ENCODE measurements around the gene OR5A1.
"Not testable (repeated sequence)": the region's sequence is repeated elsewhere in the genome, so short reads cannot be mapped to it uniquely, and the experiment has no call there.

The OR5A1 gene

DNA sequence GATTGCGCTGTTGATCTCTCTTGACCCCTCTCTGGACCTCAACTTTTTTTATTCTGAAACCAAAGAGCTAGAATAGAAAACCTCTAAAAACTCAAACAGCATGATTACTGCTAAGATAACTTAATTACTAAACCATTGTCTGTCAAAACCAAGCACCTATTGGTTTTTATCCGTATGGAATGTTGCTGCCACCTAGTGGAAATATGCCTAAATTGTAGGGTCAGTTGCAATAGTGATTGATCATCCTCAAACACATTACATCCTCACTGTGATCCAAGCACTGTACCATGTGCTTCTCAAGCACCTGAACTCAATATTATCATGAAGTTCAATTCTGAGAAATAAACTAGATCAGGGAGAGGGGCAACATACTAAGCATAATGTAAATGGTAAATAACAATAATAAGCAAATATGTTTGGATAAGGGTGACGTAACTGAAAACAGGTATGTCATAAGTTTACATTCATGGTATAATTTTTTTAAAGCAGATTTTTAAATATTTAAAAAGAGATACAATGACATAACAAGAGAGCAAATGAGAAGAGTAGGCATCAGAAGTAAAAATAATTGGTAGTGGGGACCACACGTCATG lies 6.2 kb upstream of the OR5A1 start:
- H3K4me1 Mint-ChIP-seq (ENCODE audit: low read depth) = no peaks in the 10 kb centered on the region

GRCh38 chr11:59437770-59438169 lies 1.5 kb downstream of the OR5A1 start:
- Mint-ChIP-seq H3K27ac (no peak overlapping the region), H3K36me3 (ENCODE audit: low read depth) (no peaks in the 10 kb centered on the region), H3K4me1 (ENCODE audit: low read depth) (peaks cover 7% of the 10 kb centered on the region), H3K27me3 (no peaks in the 10 kb centered on the region), H3K4me3 (no peak overlapping the region), H3K9me3 (no peaks in the 10 kb centered on the region)
- intact Hi-C loops (cut with micrococcal nuclease) = no loop called here

More for the DNA sequence above, 6.2 kb upstream of the OR5A1 start:
- no peaks in the 10 kb centered on the region for H3K27me3 Mint-ChIP-seq
- intact Hi-C loops (cut with micrococcal nuclease) = loop anchor here (1.0 to 5.0 kb wide), 3 partner anchors 138 to 259 kb away; no protein-coding TSS in a partner anchor
- H3K4me3 Mint-ChIP-seq = no peak overlapping the region
- H3K27ac Mint-ChIP-seq = no peak overlapping the region
- no peaks in the 10 kb centered on the region for H3K36me3 Mint-ChIP-seq (ENCODE audit: low read depth)
- H3K9me3 Mint-ChIP-seq = no peaks in the 10 kb centered on the region

GRCh38 chr11:59445624-59446023 lies 9.4 kb downstream of the OR5A1 start:
- H3K4me3 Mint-ChIP-seq; intact Hi-C loops (cut with micrococcal nuclease); H3K4me1 Mint-ChIP-seq (ENCODE audit: low read depth); H3K36me3 Mint-ChIP-seq (ENCODE audit: low read depth); H3K27me3 Mint-ChIP-seq; H3K27ac Mint-ChIP-seq: not testable (repeated sequence)
- H3K9me3 Mint-ChIP-seq = peaks cover 18% of the 10 kb centered on the region

GRCh38 chr11:59448484-59448883 lies 12.2 kb downstream of the OR5A1 start:
- H3K36me3 Mint-ChIP-seq (ENCODE audit: low read depth) = no peaks in the 10 kb centered on the region
- H3K27me3 Mint-ChIP-seq = no peaks in the 10 kb centered on the region
- intact Hi-C loops (cut with micrococcal nuclease) = no loop called here
- H3K27ac Mint-ChIP-seq = no peak overlapping the region
- no peaks in the 10 kb centered on the region for H3K4me1 Mint-ChIP-seq (ENCODE audit: low read depth)
- no peak overlapping the region for H3K4me3 Mint-ChIP-seq
- peaks cover 18% of the 10 kb centered on the region for H3K9me3 Mint-ChIP-seq

- H3K4me1 Mint-ChIP-seq (ENCODE audit: low read depth) = no peaks in the 10 kb centered on the region
- intact Hi-C loops (cut with micrococcal nuclease) = no loop called here
- no peak within 1 kb of the TSS for H3K27ac Mint-ChIP-seq
- no peak within 1 kb of the TSS for H3K4me3 Mint-ChIP-seq
- H3K27me3 Mint-ChIP-seq = no peaks in the 10 kb centered on the region
- no peaks in the 10 kb centered on the region for H3K36me3 Mint-ChIP-seq (ENCODE audit: low read depth)
- no peaks in the 10 kb centered on the region for H3K9me3 Mint-ChIP-seq
These were observed 20.4 kb downstream of the OR5A1 start, which contains the start of gene OR4D6 for GRCh38 chr11:59456661-59457060. OR4D6 (plus strand) TSS chr11:59456961; CDS start chr11:59456961, 0 bp downstream.

DNA sequence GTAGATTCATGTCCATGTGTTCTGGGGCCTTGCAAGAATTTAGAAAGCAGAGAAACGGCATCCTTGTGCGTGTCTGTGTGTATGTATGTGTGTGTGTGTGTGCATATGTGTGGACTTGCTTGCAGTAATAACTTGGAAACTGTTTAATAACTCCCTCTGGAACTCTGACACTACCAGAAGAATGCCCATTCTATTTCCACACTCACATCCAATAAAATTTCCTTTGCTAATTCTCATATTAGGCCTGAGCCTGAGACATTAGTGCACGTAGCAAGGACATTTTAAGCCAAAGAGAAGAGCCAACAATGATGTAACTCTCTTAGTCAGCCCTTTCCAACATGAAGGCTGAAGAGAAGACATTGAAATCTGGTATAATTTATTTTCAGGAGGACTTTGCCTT lies 23.6 kb downstream of the OR5A1 start:
- H3K4me3 Mint-ChIP-seq = no peak overlapping the region
- H3K9me3 Mint-ChIP-seq = no peaks in the 10 kb centered on the region
- H3K27me3 Mint-ChIP-seq = no peaks in the 10 kb centered on the region
- H3K27ac Mint-ChIP-seq = no peak overlapping the region
- no peaks in the 10 kb centered on the region for H3K36me3 Mint-ChIP-seq (ENCODE audit: low read depth)
- H3K4me1 Mint-ChIP-seq (ENCODE audit: low read depth) = no peaks in the 10 kb centered on the region
- intact Hi-C loops (cut with micrococcal nuclease) = no loop called here

- Mint-ChIP-seq H3K27me3 (no peaks in the 10 kb centered on the region), H3K27ac (no peak overlapping the region), H3K4me3 (no peak overlapping the region), H3K36me3 (ENCODE audit: low read depth) (no peaks in the 10 kb centered on the region), H3K4me1 (ENCODE audit: low read depth) (no peaks in the 10 kb centered on the region), H3K9me3 (no peaks in the 10 kb centered on the region)
- intact Hi-C loops (cut with micrococcal nuclease) = no loop called here
These were observed 26.9 kb downstream of the OR5A1 start for GRCh38 chr11:59463190-59463641.

DNA sequence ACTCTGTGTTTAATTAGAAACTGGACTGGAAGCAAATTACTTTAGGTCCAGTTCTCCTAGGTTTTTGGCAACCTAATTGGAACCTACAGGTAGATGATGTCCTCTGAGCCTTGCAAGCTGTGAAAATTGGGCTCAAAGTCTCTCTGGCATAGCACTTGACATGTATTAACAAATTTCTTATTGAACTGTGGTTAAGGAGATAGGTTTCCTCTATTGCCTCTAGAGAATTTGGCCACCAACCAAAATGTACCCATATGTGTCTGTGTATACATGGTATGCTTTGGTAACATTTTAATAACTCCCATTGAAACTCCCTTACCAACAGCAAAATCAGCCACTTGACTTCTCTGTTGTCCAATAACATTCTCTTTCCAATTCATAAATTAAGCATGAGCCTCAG lies 36.7 kb downstream of the OR5A1 start, which contains the start of gene OR4D10:
Gene OR4D10 (plus strand): TSS at position 301 of the 400 bp plus-strand sequence. CDS start 4,115 bp downstream, outside the sequence.
- Mint-ChIP-seq H3K9me3 (no peaks in the 10 kb centered on the region), H3K4me3 (no peak within 1 kb of the TSS), H3K36me3 (ENCODE audit: low read depth) (no peaks in the 10 kb centered on the region), H3K27me3 (no peaks in the 10 kb centered on the region), H3K4me1 (ENCODE audit: low read depth) (peaks cover 7% of the 10 kb centered on the region), H3K27ac (no peak within 1 kb of the TSS)
- intact Hi-C loops (cut with micrococcal nuclease) = no loop called here

DNA sequence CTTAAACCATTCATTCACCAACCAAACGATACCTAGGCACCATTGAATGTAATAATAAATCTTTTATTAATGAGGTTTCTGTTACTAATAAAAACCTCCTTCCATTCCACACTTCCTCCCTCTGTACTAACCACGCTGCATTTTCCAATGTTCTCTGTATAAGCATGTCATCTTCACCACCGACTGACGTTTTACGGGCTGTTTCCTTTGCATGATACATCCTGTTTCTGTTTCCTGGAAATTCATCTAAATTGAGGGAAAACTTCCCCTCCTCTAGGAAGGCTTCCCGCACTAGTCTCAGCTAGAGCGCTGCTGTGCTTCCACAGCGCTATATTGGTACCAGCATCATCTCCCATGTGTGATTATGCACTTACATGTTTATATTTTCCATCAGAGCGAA lies 38.9 kb downstream of the OR5A1 start:
- Mint-ChIP-seq H3K27ac (no peak overlapping the region), H3K36me3 (ENCODE audit: low read depth) (no peaks in the 10 kb centered on the region), H3K27me3 (no peaks in the 10 kb centered on the region), H3K9me3 (no peaks in the 10 kb centered on the region), H3K4me1 (ENCODE audit: low read depth) (peaks cover 7% of the 10 kb centered on the region), H3K4me3 (no peak overlapping the region)
- intact Hi-C loops (cut with micrococcal nuclease) = no loop called here

DNA sequence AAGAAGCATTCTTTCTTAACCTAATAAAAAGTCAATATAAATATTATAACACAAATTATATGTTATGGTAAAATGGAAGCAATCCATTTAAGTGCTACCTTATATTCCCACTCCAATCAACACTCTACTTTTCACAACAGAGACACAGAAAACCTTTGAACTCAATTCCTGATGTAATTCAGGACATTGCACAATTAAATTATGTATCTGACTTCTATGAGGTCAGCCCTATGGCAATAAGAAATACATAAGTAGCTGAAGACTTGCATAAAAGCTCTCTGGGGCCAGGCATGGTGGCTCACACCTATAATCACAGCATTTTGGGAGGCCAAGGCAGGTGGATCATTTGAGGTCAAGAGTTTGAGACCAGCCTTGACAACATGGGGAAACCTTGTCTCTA lies 43.6 kb downstream of the OR5A1 start:
- H3K27me3 Mint-ChIP-seq = no peaks in the 10 kb centered on the region
- H3K36me3 Mint-ChIP-seq (ENCODE audit: low read depth) = no peaks in the 10 kb centered on the region
- H3K9me3 Mint-ChIP-seq = no peaks in the 10 kb centered on the region
- intact Hi-C loops (cut with micrococcal nuclease) = no loop called here
- H3K4me3 Mint-ChIP-seq = no peak overlapping the region
- H3K27ac Mint-ChIP-seq = no peak overlapping the region
- peaks cover 7% of the 10 kb centered on the region for H3K4me1 Mint-ChIP-seq (ENCODE audit: low read depth)

- Mint-ChIP-seq H3K27ac (no peak overlapping the region), H3K4me1 (ENCODE audit: low read depth) (peaks cover 7% of the 10 kb centered on the region), H3K27me3 (no peaks in the 10 kb centered on the region), H3K36me3 (ENCODE audit: low read depth) (no peaks in the 10 kb centered on the region), H3K4me3 (no peak overlapping the region), H3K9me3 (no peaks in the 10 kb centered on the region)
- intact Hi-C loops (cut with micrococcal nuclease) = no loop called here
These were observed 44.1 kb downstream of the OR5A1 start for GRCh38 chr11:59480359-59480758.
